Astrocyte (in vitro differentiated cells and primary cell): ENCODE measurements around the gene AGXT. TPM values are rescaled to one million over a fixed set of nuclear protein-coding genes. Genes with fewer than 3 reads are reported as not detected.

Experiments
- DNase-seq: peaks from one replicate; pipeline ENCODE4 v3.0.0-alpha.2; 2010; ENCODE audit warnings: low read depth
- FAIRE-seq: peaks from 2 replicates; lab custom pipeline; 2011; peaks lifted over from hg19 to GRCh38; lab: Jason Lieb, UNC
- H2AFZ ChIP-seq: 2 replicates; pipeline ENCODE4 v1.6.0; 2012; ENCODE audit warnings: low read depth, low read length, inconsistent platforms
- H3K27ac ChIP-seq: 2 replicates; pipeline ENCODE4 v1.5.1; 2011; ENCODE audit warnings: low read depth, low read length, inconsistent platforms
- H3K27me3 ChIP-seq: 2 replicates; pipeline ENCODE4 v1.6.0; 2011; ENCODE audit warnings: low read length, inconsistent platforms; ENCODE audit not compliant: insufficient read depth
- H3K36me3 ChIP-seq: 2 replicates; pipeline ENCODE4 v1.5.1; 2011; ENCODE audit warnings: low read length, inconsistent platforms; ENCODE audit not compliant: insufficient read depth
- H3K4me1 ChIP-seq: 2 replicates; pipeline ENCODE4 v1.5.1; 2011; ENCODE audit warnings: low read length, inconsistent platforms; ENCODE audit not compliant: insufficient read depth
- H3K4me2 ChIP-seq: 2 replicates; pipeline ENCODE4 v1.6.0; 2012; ENCODE audit warnings: low read length, inconsistent platforms
- H3K4me3 ChIP-seq: 2 replicates; pipeline ENCODE4 v1.5.1; 2011; ENCODE audit warnings: low read depth, mild to moderate bottlenecking, low read length, inconsistent platforms; ENCODE audit not compliant: insufficient read depth
- H3K79me2 ChIP-seq: 2 replicates; pipeline ENCODE4 v1.6.0; 2012; ENCODE audit warnings: mild to moderate bottlenecking, low read length, inconsistent platforms; ENCODE audit not compliant: insufficient read depth
- H3K9ac ChIP-seq: 2 replicates; pipeline ENCODE4 v1.6.0; 2012; ENCODE audit warnings: mild to moderate bottlenecking, low read length, inconsistent platforms
- H3K9me3 ChIP-seq: 2 replicates; pipeline ENCODE4 v1.5.1; 2012; ENCODE audit warnings: low read depth, mild to moderate bottlenecking, low read length, inconsistent platforms; ENCODE audit not compliant: insufficient read depth
- H4K20me1 ChIP-seq: 2 replicates; pipeline ENCODE4 v1.6.0; 2012; ENCODE audit warnings: low read length, inconsistent platforms; ENCODE audit not compliant: insufficient read depth
- H3K27ac Mint-ChIP-seq: one replicate; pipeline ENCODE4 v1.8.0; 2021; ENCODE audit warnings: mild to moderate bottlenecking, mixed read lengths; ENCODE audit not compliant: unreplicated experiment
- H3K27me3 Mint-ChIP-seq: one replicate; pipeline ENCODE4 v1.8.0; 2021; ENCODE audit warnings: low read depth, mixed read lengths; ENCODE audit not compliant: unreplicated experiment
- H3K36me3 Mint-ChIP-seq: one replicate; pipeline ENCODE4 v1.8.0; 2021; ENCODE audit warnings: low read depth, mixed read lengths; ENCODE audit not compliant: unreplicated experiment
- H3K4me1 Mint-ChIP-seq: one replicate; pipeline ENCODE4 v1.8.0; 2021; ENCODE audit warnings: low read depth, mixed read lengths; ENCODE audit not compliant: unreplicated experiment
- H3K4me3 Mint-ChIP-seq: one replicate; pipeline ENCODE4 v1.8.0; 2021; ENCODE audit warnings: mild to moderate bottlenecking, moderate library complexity, mixed read lengths; ENCODE audit not compliant: unreplicated experiment
- H3K9me3 Mint-ChIP-seq: one replicate; pipeline ENCODE4 v1.8.0; 2021; ENCODE audit warnings: mild to moderate bottlenecking, mixed read lengths; ENCODE audit not compliant: unreplicated experiment
- EZH2 ChIP-seq: IDR thresholded peaks from 2 replicates; pipeline ENCODE4 v1.6.1; 2012; ENCODE audit warnings: mild to moderate bottlenecking, low read length, inconsistent platforms; ENCODE audit not compliant: insufficient read depth
- total RNA-seq: library from RNA; stranded (reverse); gene quantifications from 2 replicates; pipeline ENCODE4 v1.2.1, GENCODE V29; 2021
- TF ChIP-seq, protein P1 (sequence below): IDR thresholded peaks from 2 replicates; pipeline ENCODE4 v1.5.1; 2011; ENCODE audit warnings: low read depth, mild to moderate bottlenecking, inconsistent platforms, low read length, moderate library complexity; ENCODE audit not compliant: insufficient read depth

The AGXT gene
- total RNA-seq, 1 donor from 2014 or later, result not detected

DNA sequence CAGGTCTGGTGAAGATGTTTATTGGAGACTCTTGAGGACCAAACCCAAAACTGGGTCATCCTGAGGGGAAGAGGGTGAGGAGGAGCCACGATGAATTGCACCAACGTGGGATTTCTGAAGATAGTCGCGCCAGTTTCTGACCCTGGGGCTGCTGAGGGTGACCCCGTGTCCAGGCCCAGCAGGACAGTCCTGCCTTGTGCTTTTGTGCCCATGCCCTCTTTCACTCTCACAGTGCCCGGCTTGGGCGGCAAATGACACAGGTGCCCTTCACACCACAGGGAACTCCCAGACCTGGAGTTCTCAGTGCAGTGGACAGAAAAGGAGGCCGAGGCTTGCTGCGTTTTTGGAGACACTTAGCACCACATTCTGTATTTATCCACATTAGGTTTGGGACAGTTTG, 33.1 kb upstream of the AGXT start:
- peaks cover 36% of the 10 kb centered on the region for H3K27me3 Mint-ChIP-seq
- Histone ChIP-seq H3K79me2 (no peaks in the 10 kb centered on the region), H3K4me3 (no peak overlapping the region), H3K9ac (no peak overlapping the region), H2AFZ (no peak overlapping the region), H4K20me1 (no peaks in the 10 kb centered on the region), H3K27me3 (peaks cover 11% of the 10 kb centered on the region), H3K27ac (no peak overlapping the region), H3K4me2 (no peak overlapping the region), H3K36me3 (no peaks in the 10 kb centered on the region), H3K9me3 (no peaks in the 10 kb centered on the region), H3K4me1 (peaks cover 10% of the 10 kb centered on the region)
- H3K4me3 Mint-ChIP-seq, result no peak overlapping the region
- H3K27ac Mint-ChIP-seq, result no peak overlapping the region
- H3K36me3 Mint-ChIP-seq, result no peaks in the 10 kb centered on the region
- H3K4me1 Mint-ChIP-seq, result peaks cover 2% of the 10 kb centered on the region
- no peaks in the 10 kb centered on the region for H3K9me3 Mint-ChIP-seq
- no peak for FAIRE-seq
- TF ChIP-seq, protein P1, sequence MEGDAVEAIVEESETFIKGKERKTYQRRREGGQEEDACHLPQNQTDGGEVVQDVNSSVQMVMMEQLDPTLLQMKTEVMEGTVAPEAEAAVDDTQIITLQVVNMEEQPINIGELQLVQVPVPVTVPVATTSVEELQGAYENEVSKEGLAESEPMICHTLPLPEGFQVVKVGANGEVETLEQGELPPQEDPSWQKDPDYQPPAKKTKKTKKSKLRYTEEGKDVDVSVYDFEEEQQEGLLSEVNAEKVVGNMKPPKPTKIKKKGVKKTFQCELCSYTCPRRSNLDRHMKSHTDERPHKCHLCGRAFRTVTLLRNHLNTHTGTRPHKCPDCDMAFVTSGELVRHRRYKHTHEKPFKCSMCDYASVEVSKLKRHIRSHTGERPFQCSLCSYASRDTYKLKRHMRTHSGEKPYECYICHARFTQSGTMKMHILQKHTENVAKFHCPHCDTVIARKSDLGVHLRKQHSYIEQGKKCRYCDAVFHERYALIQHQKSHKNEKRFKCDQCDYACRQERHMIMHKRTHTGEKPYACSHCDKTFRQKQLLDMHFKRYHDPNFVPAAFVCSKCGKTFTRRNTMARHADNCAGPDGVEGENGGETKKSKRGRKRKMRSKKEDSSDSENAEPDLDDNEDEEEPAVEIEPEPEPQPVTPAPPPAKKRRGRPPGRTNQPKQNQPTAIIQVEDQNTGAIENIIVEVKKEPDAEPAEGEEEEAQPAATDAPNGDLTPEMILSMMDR, result no peak
- TF ChIP-seq EZH2, result no peak
- no peak for DNase-seq

GRCh38 chr2:240836781-240837467, 31.7 kb upstream of the AGXT start:
- Histone ChIP-seq H3K4me3 (no peak overlapping the region), H3K4me2 (peak overlapping the region; percentile 44), H4K20me1 (no peaks in the 10 kb centered on the region), H3K36me3 (no peaks in the 10 kb centered on the region), H3K9me3 (no peaks in the 10 kb centered on the region), H2AFZ (no peak overlapping the region), H3K27ac (no peak overlapping the region), H3K9ac (no peak overlapping the region), H3K27me3 (peaks cover 8% of the 10 kb centered on the region), H3K4me1 (peaks cover 6% of the 10 kb centered on the region), H3K79me2 (no peaks in the 10 kb centered on the region)
- no peak for TF ChIP-seq EZH2
- TF ChIP-seq, protein P1, result no peak
- Mint-ChIP-seq H3K4me1 (peaks cover under 1% of the 10 kb centered on the region), H3K9me3 (no peaks in the 10 kb centered on the region), H3K4me3 (no peak overlapping the region), H3K27me3 (peaks cover 29% of the 10 kb centered on the region), H3K36me3 (no peaks in the 10 kb centered on the region), H3K27ac (no peak overlapping the region)
- FAIRE-seq (no peak), DNase-seq (peak; percentile 60)

DNA sequence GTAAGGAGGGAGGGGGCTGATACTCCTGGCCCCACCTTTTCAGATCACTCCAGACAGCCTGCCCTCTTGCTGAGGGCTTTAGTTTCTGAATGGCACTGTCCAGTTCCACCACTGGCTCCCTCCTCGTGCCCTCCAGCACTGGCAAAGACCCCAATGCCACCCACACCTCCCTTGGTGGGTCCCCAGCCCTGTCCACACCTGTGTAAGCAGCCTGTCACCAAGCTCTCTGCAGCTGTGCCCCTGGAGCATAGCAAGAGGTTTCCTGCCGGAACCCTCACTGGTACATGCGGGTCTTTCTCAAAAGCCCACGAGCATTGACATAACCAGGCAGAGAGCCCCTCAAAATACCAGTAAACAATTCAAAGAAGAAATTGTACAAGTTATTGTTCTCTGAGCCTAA, 31.0 kb upstream of the AGXT start:
- H3K27ac ChIP-seq, result no peak overlapping the region
- no peaks in the 10 kb centered on the region for H3K9me3 Mint-ChIP-seq
- no peak overlapping the region for H3K27ac Mint-ChIP-seq
- no peaks in the 10 kb centered on the region for H3K79me2 ChIP-seq
- H3K4me1 Mint-ChIP-seq, result no peaks in the 10 kb centered on the region
- H3K4me2 ChIP-seq, result no peak overlapping the region
- H3K27me3 ChIP-seq, result peaks cover 8% of the 10 kb centered on the region
- no peaks in the 10 kb centered on the region for H3K36me3 ChIP-seq
- no peak overlapping the region for H2AFZ ChIP-seq
- H3K36me3 Mint-ChIP-seq, result no peaks in the 10 kb centered on the region
- no peak for DNase-seq
- H3K27me3 Mint-ChIP-seq, result peaks cover 33% of the 10 kb centered on the region
- peaks cover 5% of the 10 kb centered on the region for H3K4me1 ChIP-seq
- no peaks in the 10 kb centered on the region for H4K20me1 ChIP-seq
- TF ChIP-seq EZH2, result no peak
- TF ChIP-seq, protein P1, result no peak
- H3K9ac ChIP-seq, result no peak overlapping the region
- no peak overlapping the region for H3K4me3 ChIP-seq
- H3K4me3 Mint-ChIP-seq, result no peak overlapping the region
- FAIRE-seq, result no peak
- H3K9me3 ChIP-seq, result no peaks in the 10 kb centered on the region
